GM21717 (cell line): Measurements from ENCODE around the gene ETFDH.
A peak's percentile ranks its signal among the peaks of the same experiment; 100 is the strongest.
"Not testable (repeated sequence)": the region's sequence is repeated elsewhere in the genome, so short reads cannot be mapped to it uniquely, and the experiment has no call there.

Experiments used
- ATAC-seq: cut with Tn5 transposase; IDR thresholded peaks from one replicate; pipeline ENCODE4 v1.9.1; 2021; ENCODE audit warnings: mild to moderate bottlenecking, moderate library complexity; ENCODE audit not compliant: unreplicated experiment

ETFDH gene

GRCh38 chr4:158676076-158676475, 4.0 kb downstream of the ETFDH start:
- no peak for ATAC-seq

GRCh38 chr4:158678767-158679166, 6.7 kb downstream of the ETFDH start:
- ATAC-seq, result no peak

- ATAC-seq, result no peak
These were observed 9.5 kb downstream of the ETFDH start for GRCh38 chr4:158681629-158682028.

- no peak for ATAC-seq
These were observed 10.0 kb downstream of the ETFDH start for GRCh38 chr4:158682066-158682465.

GRCh38 chr4:158688813-158689212, 16.7 kb downstream of the ETFDH start:
- ATAC-seq, result no peak

- no peak for ATAC-seq
These were observed 32.2 kb downstream of the ETFDH start for GRCh38 chr4:158704274-158704673.

GRCh38 chr4:158710814-158711213, 38.7 kb downstream of the ETFDH start:
- no peak for ATAC-seq

- not testable (repeated sequence) for ATAC-seq
These were observed 40.5 kb downstream of the ETFDH start for GRCh38 chr4:158712622-158713021.

- no peak for ATAC-seq
These were observed 42.8 kb downstream of the ETFDH start for GRCh38 chr4:158714937-158715336.

GRCh38 chr4:158715802-158716201, 43.7 kb downstream of the ETFDH start:
- ATAC-seq, result no peak

GRCh38 chr4:158721680-158722079, 49.6 kb downstream of the ETFDH start:
- ATAC-seq, result no peak

GRCh38 chr4:158722291-158722916, 50.3 kb downstream of the ETFDH start:
- ATAC-seq, result no peak

GRCh38 chr4:158722917-158723793, 51.1 kb downstream of the ETFDH start, which contains the start of gene PPID:
PPID (minus strand) TSS chr4:158723396; CDS start chr4:158723288, 108 bp downstream.
- ATAC-seq, result peak; percentile 96

GRCh38 chr4:158724637-158725036, 52.5 kb downstream of the ETFDH start:
- no peak for ATAC-seq

- ATAC-seq, result no peak
These were observed 54.5 kb downstream of the ETFDH start for GRCh38 chr4:158726633-158727032.

GRCh38 chr4:158728236-158728635, 56.1 kb downstream of the ETFDH start:
- ATAC-seq, result no peak

GRCh38 chr4:158729716-158730559, 57.8 kb downstream of the ETFDH start:
- ATAC-seq, result peak; percentile 88

GRCh38 chr4:158738866-158739265, 66.8 kb downstream of the ETFDH start:
- no peak for ATAC-seq

GRCh38 chr4:158739600-158739999, 67.5 kb downstream of the ETFDH start:
- ATAC-seq, result no peak

GRCh38 chr4:158741326-158742021, 69.4 kb downstream of the ETFDH start:
- ATAC-seq, result no peak

- ATAC-seq, result not testable (repeated sequence)
These were observed 74.4 kb downstream of the ETFDH start for GRCh38 chr4:158746537-158746936.
